Measurements from ENCODE around the gene SGK1. TPM values are rescaled to one million over a fixed set of nuclear protein-coding genes. Genes with fewer than 3 reads are reported as not detected.

SGK1 gene
- total RNA-seq, 1 donor from 2014 or later, result 175 TPM

DNA sequence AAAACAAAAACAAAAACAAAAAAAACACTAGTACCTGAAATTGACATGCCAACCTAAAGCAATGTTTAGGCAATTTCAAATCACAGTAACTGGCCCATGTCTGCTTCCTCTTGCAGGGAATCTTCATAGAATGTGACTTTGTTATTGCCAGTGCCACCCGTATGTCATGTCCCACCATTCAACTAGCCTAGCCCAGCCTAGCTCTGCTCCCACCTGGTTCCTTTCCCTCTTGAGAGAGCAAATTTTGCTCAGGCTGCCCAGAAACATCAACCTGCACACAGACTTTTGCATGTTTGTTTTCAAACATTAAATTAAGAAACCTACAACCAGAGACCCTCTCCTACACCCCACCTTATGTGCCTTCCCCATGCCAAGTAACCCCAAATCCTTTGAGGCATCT is 140.7 kb downstream of the SGK1 start:
- no peak for DNase-seq (ENCODE audit: low read depth)
- no peak for TF ChIP-seq CTCF (conservative IDR thresholded peaks at IDR 0.05; ENCODE audit: low read depth, low read length)
- peak overlapping the region; percentile 53 for H3K4me3 ChIP-seq (ENCODE audit: low read depth, low read length)

GRCh38 chr6:134176264-134176975 is 141.5 kb downstream of the SGK1 start:
- no peak for DNase-seq (ENCODE audit: low read depth)
- TF ChIP-seq CTCF (conservative IDR thresholded peaks at IDR 0.05; ENCODE audit: low read depth, low read length), result no peak
- peak overlapping the region; percentile 84 for H3K4me3 ChIP-seq (ENCODE audit: low read depth, low read length)

DNA sequence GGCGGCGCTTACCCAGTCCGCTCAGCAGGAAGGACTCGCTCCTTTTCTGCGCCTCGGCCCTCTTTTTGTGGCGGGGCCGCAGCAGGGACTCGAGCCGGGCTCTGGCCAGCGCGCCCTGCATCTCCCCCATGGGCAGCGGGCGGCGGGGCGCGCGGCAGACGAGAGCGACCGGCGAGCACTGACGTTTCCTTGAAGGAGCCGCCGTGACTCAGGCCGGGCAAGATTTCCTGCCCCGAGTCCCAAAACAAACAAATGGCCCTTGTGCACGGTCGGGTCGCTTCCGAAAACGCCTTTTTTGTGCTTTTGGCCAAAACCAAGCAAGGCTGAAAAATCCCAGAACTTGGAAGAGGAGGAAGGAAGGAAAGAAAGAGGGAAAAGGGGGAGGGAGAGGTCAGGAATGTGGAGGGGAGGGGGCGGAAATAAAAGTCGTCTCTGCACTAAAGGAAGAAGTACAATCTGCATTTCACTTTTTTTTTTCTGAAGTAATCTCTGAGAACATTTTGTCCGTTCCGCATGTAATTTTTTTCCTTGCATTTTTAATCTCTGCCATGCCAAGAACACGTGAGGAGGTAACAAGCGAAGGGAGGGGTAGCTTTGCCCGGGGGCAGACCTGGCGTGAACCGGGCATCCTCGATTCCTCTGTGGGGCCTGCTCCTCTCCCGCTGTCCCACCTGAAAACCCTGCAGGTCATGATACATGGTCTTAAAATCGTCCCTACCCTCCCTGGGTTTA is 142.2 kb downstream of the SGK1 start:
- DNase-seq (ENCODE audit: low read depth), result no peak
- TF ChIP-seq CTCF (conservative IDR thresholded peaks at IDR 0.05; ENCODE audit: low read depth, low read length), result no peak
- H3K4me3 ChIP-seq (ENCODE audit: low read depth, low read length), result peak overlapping the region; percentile 84

DNA sequence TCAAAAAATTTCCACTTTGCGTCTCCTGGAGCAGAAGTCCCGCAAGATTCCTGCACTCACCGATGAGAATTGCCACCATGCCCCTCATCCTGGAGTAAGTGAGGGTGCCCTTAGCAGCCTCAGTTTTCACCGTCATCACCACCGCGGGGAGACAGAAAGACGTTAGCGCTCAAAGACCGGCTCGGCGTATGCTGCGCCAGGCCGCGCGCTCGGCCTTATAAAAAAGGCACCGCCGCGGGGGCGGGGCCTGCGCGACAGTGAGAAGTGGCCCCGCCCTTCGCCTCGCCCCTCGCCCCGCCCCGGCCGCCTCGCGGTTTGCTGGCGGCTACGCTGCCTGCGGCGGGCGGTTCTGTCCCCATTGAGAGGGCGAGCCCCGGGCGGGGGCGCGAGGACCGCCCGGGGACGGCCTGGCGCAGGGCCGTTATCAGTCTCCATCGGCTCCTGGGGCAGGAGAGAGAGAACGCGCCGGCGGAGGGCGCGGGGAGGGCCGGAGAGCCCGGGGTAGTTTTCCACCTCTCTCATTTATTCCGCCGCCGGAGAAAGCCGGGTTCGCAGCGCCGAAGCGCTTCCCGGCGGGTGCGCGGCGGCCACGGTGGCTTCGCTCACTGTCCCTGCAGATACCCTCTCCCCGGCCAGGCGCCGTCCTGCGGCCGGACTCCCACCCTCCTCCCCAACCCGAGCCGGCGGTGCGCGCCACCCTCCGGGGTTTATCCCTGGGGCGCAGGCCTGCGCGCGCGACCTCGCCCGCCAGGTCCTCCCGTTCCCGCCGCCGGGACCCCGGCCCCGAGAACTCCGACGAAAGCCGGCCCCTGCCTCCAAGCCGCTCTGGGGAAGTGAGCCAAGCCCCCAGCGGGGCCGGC is 143.0 kb downstream of the SGK1 start:
- peak overlapping the region; percentile 84 for H3K4me3 ChIP-seq (ENCODE audit: low read depth, low read length)
- TF ChIP-seq CTCF (conservative IDR thresholded peaks at IDR 0.05; ENCODE audit: low read depth, low read length), result no peak
- DNase-seq (ENCODE audit: low read depth), result no peak

DNA sequence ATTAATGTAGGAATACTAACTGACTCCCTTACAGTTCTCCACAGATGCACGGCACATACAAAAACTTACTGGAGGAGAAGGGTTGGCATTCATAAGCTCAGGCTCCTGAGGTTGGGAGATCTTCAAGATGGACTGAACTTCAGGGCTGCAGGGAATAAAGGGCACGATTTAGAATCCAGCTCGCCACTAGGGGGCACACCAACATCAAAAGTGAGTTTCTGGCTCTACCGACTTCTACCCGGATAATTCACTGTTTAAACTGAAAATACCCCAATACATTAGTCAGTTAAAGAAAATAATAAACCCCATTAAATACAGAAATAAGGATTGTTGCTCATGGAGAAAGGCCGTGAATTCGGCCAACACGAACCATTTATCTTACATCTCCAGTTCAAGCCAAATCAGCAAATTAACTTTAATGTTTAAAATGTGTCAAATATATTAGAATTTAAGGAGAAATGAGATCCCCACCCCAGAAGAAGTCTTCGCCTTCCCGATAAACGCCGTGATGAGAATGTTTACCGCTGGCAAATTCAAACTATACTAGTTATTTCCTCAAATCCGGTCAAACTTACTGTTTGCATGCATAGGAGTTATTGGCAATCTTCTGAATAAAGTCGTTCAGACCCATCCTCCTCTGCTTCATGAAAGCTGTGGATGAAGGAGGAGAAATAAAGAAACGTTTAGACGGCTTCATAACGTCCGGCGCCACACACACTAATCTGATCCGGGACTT is 143.8 kb downstream of the SGK1 start:
- peak overlapping the region; percentile 84 for H3K4me3 ChIP-seq (ENCODE audit: low read depth, low read length)
- no peak for DNase-seq (ENCODE audit: low read depth)
- peak; percentile 78 for TF ChIP-seq CTCF (conservative IDR thresholded peaks at IDR 0.05; ENCODE audit: low read depth, low read length)

DNA sequence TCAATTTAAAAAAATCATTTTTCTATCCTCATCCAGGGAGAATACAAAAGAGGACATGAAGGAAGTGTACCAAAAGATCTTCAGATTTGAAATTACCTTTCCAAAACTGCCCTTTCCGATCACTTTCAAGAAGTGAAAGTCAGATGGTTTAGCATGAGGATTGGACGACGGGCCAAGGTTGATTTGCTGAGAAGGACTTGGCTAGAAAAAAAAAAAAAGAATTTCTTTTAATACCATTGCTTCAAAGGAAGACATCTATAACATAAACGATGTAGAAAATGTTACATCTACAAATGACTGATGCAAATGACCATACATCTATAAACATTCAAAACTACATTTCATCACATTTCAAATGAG is 144.6 kb downstream of the SGK1 start:
- peak overlapping the region; percentile 84 for H3K4me3 ChIP-seq (ENCODE audit: low read depth, low read length)
- no peak for TF ChIP-seq CTCF (conservative IDR thresholded peaks at IDR 0.05; ENCODE audit: low read depth, low read length)
- DNase-seq (ENCODE audit: low read depth), result no peak

All from epithelial cell of proximal tubule (primary cell).